Ammon's horn (tissue), 1 donor: ENCODE data around the gene MS4A14.
"Not testable (repeated sequence)": the region's sequence is repeated elsewhere in the genome, so short reads cannot be mapped to it uniquely, and the experiment has no call there.

ENCODE experiments used
- DNase-seq: peaks from one replicate; pipeline ENCODE4 v3.0.0-alpha.2; 2016; ENCODE audit warnings: low spot score

MS4A14 gene

GRCh38 chr11:60389279-60389910 is 6.9 kb upstream of the MS4A14 start:
- peak; percentile 30 for DNase-seq

- DNase-seq = no peak
These were observed 5.8 kb upstream of the MS4A14 start for GRCh38 chr11:60390419-60390818.

GRCh38 chr11:60392361-60392760 is 3.9 kb upstream of the MS4A14 start:
- no peak for DNase-seq

GRCh38 chr11:60393016-60393415 is 3.2 kb upstream of the MS4A14 start:
- no peak for DNase-seq

- DNase-seq = no peak
These were observed 1.4 kb upstream of the MS4A14 start for GRCh38 chr11:60394666-60395380.

- peak; percentile 25 for DNase-seq
These were observed 540 bp downstream of the MS4A14 start for GRCh38 chr11:60396799-60397198.

GRCh38 chr11:60420015-60420414 is 23.8 kb downstream of the MS4A14 start:
- no peak for DNase-seq

- DNase-seq = no peak
These were observed 26.4 kb downstream of the MS4A14 start for GRCh38 chr11:60422609-60423008.

GRCh38 chr11:60428517-60428916 is 32.3 kb downstream of the MS4A14 start:
- no peak for DNase-seq

- no peak for DNase-seq
These were observed 33.0 kb downstream of the MS4A14 start, which contains the start of gene MS4A5 for GRCh38 chr11:60429272-60429671. Gene MS4A5 (plus strand): TSS chr11:60429572. CDS start chr11:60429675, 103 bp downstream.

GRCh38 chr11:60431251-60431650 is 35.0 kb downstream of the MS4A14 start:
- DNase-seq = no peak

GRCh38 chr11:60433401-60433800 is 37.1 kb downstream of the MS4A14 start:
- DNase-seq = no peak

GRCh38 chr11:60447070-60447469 is 50.8 kb downstream of the MS4A14 start:
- DNase-seq = no peak

GRCh38 chr11:60447846-60448245 is 51.6 kb downstream of the MS4A14 start:
- no peak for DNase-seq

- not testable (repeated sequence) for DNase-seq
These were observed 54.9 kb downstream of the MS4A14 start for GRCh38 chr11:60451185-60451584.

GRCh38 chr11:60454212-60454611 is 58.0 kb downstream of the MS4A14 start:
- no peak for DNase-seq

GRCh38 chr11:60455531-60456042 is 59.3 kb downstream of the MS4A14 start, which contains the start of gene MS4A1:
Gene MS4A1 (plus strand): TSS chr11:60455847. CDS start chr11:60462375, 6,528 bp downstream.
- DNase-seq = no peak

GRCh38 chr11:60457576-60457975 is 61.3 kb downstream of the MS4A14 start:
- DNase-seq = no peak

GRCh38 chr11:60459345-60459744 is 63.1 kb downstream of the MS4A14 start:
- no peak for DNase-seq
